ENCODE data around the gene OBSCN.
A peak's percentile ranks its signal among the peaks of the same experiment; 100 is the strongest.

The OBSCN gene

DNA sequence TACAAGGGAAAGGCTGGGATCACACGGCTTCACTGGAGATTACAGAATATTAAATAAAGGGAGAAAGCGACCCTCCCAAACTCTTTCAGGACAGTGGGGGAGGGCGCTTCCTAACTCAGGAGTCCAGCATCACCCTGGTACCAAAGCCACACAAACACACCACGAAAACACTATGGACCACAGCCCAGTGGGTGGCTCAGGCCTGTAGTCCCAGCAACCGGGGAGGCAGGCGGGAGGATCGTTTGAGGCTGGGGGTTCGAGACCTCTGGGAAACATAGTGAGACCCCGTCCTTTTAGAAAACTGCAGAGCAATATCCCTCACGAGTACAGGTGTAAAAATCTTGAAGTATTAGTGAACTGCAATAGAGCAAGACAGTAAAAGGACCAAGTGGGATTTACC lies 182.8 kb downstream of the OBSCN start:
- H3K4me3 Mint-ChIP-seq: no peak overlapping the region
- peaks cover 20% of the 10 kb centered on the region for H3K36me3 Mint-ChIP-seq
- H3K4me1 Mint-ChIP-seq: no peaks in the 10 kb centered on the region
- H3K27ac Mint-ChIP-seq: no peak overlapping the region
- H3K9me3 Mint-ChIP-seq: no peaks in the 10 kb centered on the region
- ATAC-seq: no peak
- H3K27me3 Mint-ChIP-seq: no peaks in the 10 kb centered on the region

DNA sequence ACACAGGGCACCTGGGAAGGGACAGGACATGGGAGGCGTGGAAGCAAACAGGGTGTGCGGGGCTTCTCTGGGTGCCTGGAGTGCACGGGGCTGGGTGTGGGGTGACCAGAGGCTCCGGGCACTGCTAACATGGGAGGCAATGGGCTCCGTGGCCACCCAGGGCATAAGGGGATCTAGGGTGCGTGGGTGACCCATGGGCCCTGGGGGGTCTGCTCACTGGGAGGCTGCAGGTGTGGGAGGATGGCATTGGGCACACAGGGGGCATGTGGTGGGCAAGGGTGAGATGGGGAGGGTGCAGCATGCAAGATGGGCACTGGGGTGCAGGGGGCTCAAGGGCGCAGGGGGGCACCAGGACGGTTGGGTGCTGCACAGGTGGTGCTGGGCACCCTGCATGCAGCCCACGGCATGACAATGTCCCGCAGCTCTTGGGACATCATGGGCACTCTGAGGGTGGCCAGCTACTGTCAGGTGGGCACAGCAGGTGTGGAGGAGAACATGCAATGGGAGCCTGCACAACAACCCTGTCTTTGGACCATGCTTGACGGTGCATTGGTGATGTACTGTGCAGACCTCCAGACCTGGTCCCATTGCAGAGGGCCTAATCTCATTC lies 183.7 kb downstream of the OBSCN start:
- no peak overlapping the region for H3K4me3 Mint-ChIP-seq
- H3K27ac Mint-ChIP-seq: no peak overlapping the region
- H3K4me1 Mint-ChIP-seq: no peaks in the 10 kb centered on the region
- H3K36me3 Mint-ChIP-seq: peaks cover 29% of the 10 kb centered on the region
- no peaks in the 10 kb centered on the region for H3K27me3 Mint-ChIP-seq
- no peaks in the 10 kb centered on the region for H3K9me3 Mint-ChIP-seq
- peak; percentile 26 for ATAC-seq

- no peak for ATAC-seq
- Mint-ChIP-seq H3K36me3 (peaks cover 32% of the 10 kb centered on the region), H3K27me3 (no peaks in the 10 kb centered on the region), H3K4me1 (no peaks in the 10 kb centered on the region), H3K4me3 (no peak overlapping the region), H3K27ac (no peak overlapping the region), H3K9me3 (no peaks in the 10 kb centered on the region)
These were observed 184.5 kb downstream of the OBSCN start for GRCh38 chr1:228392111-228392936.

GRCh38 chr1:228393268-228393701 lies 185.4 kb downstream of the OBSCN start:
- Mint-ChIP-seq H3K36me3 (peaks cover 40% of the 10 kb centered on the region), H3K9me3 (no peaks in the 10 kb centered on the region), H3K27ac (no peak overlapping the region), H3K4me1 (no peaks in the 10 kb centered on the region), H3K4me3 (no peak overlapping the region), H3K27me3 (no peaks in the 10 kb centered on the region)
- no peak for ATAC-seq

GRCh38 chr1:228393811-228394570 lies 186.1 kb downstream of the OBSCN start:
- no peak overlapping the region for H3K27ac Mint-ChIP-seq
- ATAC-seq: no peak
- H3K4me3 Mint-ChIP-seq: no peak overlapping the region
- H3K4me1 Mint-ChIP-seq: no peaks in the 10 kb centered on the region
- peaks cover 40% of the 10 kb centered on the region for H3K36me3 Mint-ChIP-seq
- no peaks in the 10 kb centered on the region for H3K9me3 Mint-ChIP-seq
- no peaks in the 10 kb centered on the region for H3K27me3 Mint-ChIP-seq

- H3K4me3 Mint-ChIP-seq: no peak overlapping the region
- H3K9me3 Mint-ChIP-seq: no peaks in the 10 kb centered on the region
- peaks cover 47% of the 10 kb centered on the region for H3K36me3 Mint-ChIP-seq
- ATAC-seq: no peak
- H3K27me3 Mint-ChIP-seq: no peaks in the 10 kb centered on the region
- H3K27ac Mint-ChIP-seq: no peak overlapping the region
- peaks cover 6% of the 10 kb centered on the region for H3K4me1 Mint-ChIP-seq
These were observed 186.9 kb downstream of the OBSCN start for GRCh38 chr1:228394571-228395394.

GRCh38 chr1:228396770-228397662 lies 189.2 kb downstream of the OBSCN start:
- no peak for ATAC-seq
- Mint-ChIP-seq H3K27me3 (no peaks in the 10 kb centered on the region), H3K27ac (no peak overlapping the region), H3K4me1 (peaks cover 27% of the 10 kb centered on the region), H3K36me3 (peaks cover 68% of the 10 kb centered on the region), H3K9me3 (no peaks in the 10 kb centered on the region), H3K4me3 (no peak overlapping the region)

GRCh38 chr1:228397966-228398365 lies 190.1 kb downstream of the OBSCN start:
- no peak for ATAC-seq
- H3K9me3 Mint-ChIP-seq: no peaks in the 10 kb centered on the region
- H3K27ac Mint-ChIP-seq: no peak overlapping the region
- no peaks in the 10 kb centered on the region for H3K27me3 Mint-ChIP-seq
- H3K36me3 Mint-ChIP-seq: peaks cover 71% of the 10 kb centered on the region
- H3K4me1 Mint-ChIP-seq: peaks cover 36% of the 10 kb centered on the region
- H3K4me3 Mint-ChIP-seq: no peak overlapping the region

GRCh38 chr1:228398741-228399461 lies 191.1 kb downstream of the OBSCN start:
- H3K4me3 Mint-ChIP-seq: no peak overlapping the region
- ATAC-seq: no peak
- no peak overlapping the region for H3K27ac Mint-ChIP-seq
- H3K9me3 Mint-ChIP-seq: no peaks in the 10 kb centered on the region
- no peaks in the 10 kb centered on the region for H3K27me3 Mint-ChIP-seq
- peaks cover 45% of the 10 kb centered on the region for H3K4me1 Mint-ChIP-seq
- H3K36me3 Mint-ChIP-seq: peaks cover 79% of the 10 kb centered on the region

GRCh38 chr1:228399531-228400236 lies 191.8 kb downstream of the OBSCN start:
- H3K4me1 Mint-ChIP-seq: peaks cover 53% of the 10 kb centered on the region
- no peaks in the 10 kb centered on the region for H3K9me3 Mint-ChIP-seq
- H3K27ac Mint-ChIP-seq: no peak overlapping the region
- peaks cover 75% of the 10 kb centered on the region for H3K36me3 Mint-ChIP-seq
- no peak overlapping the region for H3K4me3 Mint-ChIP-seq
- ATAC-seq: no peak
- no peaks in the 10 kb centered on the region for H3K27me3 Mint-ChIP-seq

DNA sequence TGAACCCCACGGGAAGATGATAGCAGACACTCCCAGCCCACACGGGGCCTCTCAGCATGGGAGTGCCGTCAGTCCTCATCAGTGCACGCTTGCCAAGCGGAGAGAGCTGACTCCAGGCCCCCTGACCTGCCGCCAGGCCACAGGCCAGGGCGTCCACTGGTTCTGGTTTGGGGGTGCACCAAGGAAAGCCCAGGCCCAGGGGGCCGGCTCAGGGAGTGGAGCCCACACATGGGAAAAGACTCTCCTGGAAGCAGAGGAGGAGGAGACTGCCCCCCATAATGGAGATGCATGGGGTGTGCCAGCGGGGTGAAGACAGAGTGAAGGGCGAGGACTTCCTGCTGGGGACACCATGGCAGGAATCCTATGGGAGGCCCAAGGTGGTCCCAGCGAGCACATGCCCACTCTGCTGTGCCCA lies 192.4 kb downstream of the OBSCN start:
- no peaks in the 10 kb centered on the region for H3K9me3 Mint-ChIP-seq
- H3K27me3 Mint-ChIP-seq: no peaks in the 10 kb centered on the region
- peaks cover 59% of the 10 kb centered on the region for H3K4me1 Mint-ChIP-seq
- H3K27ac Mint-ChIP-seq: no peak overlapping the region
- no peak for ATAC-seq
- H3K4me3 Mint-ChIP-seq: no peak overlapping the region
- H3K36me3 Mint-ChIP-seq: peaks cover 69% of the 10 kb centered on the region

- H3K36me3 Mint-ChIP-seq: peaks cover 63% of the 10 kb centered on the region
- no peak overlapping the region for H3K4me3 Mint-ChIP-seq
- H3K27me3 Mint-ChIP-seq: no peaks in the 10 kb centered on the region
- no peaks in the 10 kb centered on the region for H3K9me3 Mint-ChIP-seq
- no peak for ATAC-seq
- peaks cover 65% of the 10 kb centered on the region for H3K4me1 Mint-ChIP-seq
- no peak overlapping the region for H3K27ac Mint-ChIP-seq
These were observed 193.0 kb downstream of the OBSCN start for GRCh38 chr1:228400692-228401454.

Data from stimulated activated memory B cell treated with anti-CD40 and anti-IgM and Interleukin-4, amounts not matched to agents 10 μg/mL and 1 μg/mL and 100 μg/mL, for 72 hours (primary cell).